Measurements from ENCODE around the gene RLF.

Gene RLF

DNA sequence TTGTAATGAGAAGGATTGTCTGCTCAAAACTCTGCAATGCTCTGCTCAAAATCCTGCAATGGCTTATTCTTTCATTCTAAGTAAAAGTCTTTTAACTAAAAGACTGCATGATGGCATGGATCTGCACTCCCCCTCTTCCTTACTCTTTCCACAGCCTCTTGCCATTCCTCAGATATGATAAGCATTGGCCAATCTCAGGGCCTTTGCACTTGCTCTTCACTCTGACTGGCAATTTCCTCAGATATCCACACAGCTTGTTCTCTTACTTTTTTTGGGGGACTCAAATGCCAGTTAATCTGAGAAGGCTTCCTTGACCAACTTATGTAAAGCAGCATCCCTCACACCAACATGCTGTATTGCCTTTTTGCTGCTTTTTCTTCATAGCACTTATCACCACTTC, 94.0 kb downstream of the RLF start:
- H3K27ac ChIP-seq (ENCODE audit: low read length), result no peak overlapping the region
- DNase-seq (no peak), ATAC-seq (ENCODE audit: insufficient read depth, low read depth) (no peak)
- H3K4me1 ChIP-seq (ENCODE audit: insufficient read depth, low read length), result peaks cover 32% of the 10 kb centered on the region
- H3K79me2 ChIP-seq (ENCODE audit: insufficient read depth, low read length), result peaks cover 41% of the 10 kb centered on the region
- H3K27me3 ChIP-seq (ENCODE audit: insufficient read depth, low read length, poor library complexity), result no peaks in the 10 kb centered on the region
- H3K9me3 ChIP-seq (ENCODE audit: insufficient read depth, low read length, severe bottlenecking), result no peaks in the 10 kb centered on the region
- H3K36me3 ChIP-seq (ENCODE audit: insufficient read depth, low read length), result peaks cover 10% of the 10 kb centered on the region
- H3K9ac ChIP-seq (ENCODE audit: low read depth, low read length), result no peak overlapping the region
- TF ChIP-seq, protein P1, sequence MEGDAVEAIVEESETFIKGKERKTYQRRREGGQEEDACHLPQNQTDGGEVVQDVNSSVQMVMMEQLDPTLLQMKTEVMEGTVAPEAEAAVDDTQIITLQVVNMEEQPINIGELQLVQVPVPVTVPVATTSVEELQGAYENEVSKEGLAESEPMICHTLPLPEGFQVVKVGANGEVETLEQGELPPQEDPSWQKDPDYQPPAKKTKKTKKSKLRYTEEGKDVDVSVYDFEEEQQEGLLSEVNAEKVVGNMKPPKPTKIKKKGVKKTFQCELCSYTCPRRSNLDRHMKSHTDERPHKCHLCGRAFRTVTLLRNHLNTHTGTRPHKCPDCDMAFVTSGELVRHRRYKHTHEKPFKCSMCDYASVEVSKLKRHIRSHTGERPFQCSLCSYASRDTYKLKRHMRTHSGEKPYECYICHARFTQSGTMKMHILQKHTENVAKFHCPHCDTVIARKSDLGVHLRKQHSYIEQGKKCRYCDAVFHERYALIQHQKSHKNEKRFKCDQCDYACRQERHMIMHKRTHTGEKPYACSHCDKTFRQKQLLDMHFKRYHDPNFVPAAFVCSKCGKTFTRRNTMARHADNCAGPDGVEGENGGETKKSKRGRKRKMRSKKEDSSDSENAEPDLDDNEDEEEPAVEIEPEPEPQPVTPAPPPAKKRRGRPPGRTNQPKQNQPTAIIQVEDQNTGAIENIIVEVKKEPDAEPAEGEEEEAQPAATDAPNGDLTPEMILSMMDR (IDR thresholded peaks at IDR 0.05; ENCODE audit: borderline replicate concordance, extremely low read depth, low read length, poor library complexity, severe bottlenecking), result no peak
- no peak for TF ChIP-seq EZH2 (IDR thresholded peaks at IDR 0.05; ENCODE audit: borderline replicate concordance, low read depth, low read length, severe bottlenecking)
- no peak overlapping the region for H3K4me3 ChIP-seq (ENCODE audit: low read depth in 1 of 2, low read length in 2 of 2)
- H3K4me2 ChIP-seq (ENCODE audit: insufficient read depth, low read length), result no peak overlapping the region
- H4K20me1 ChIP-seq (ENCODE audit: insufficient read depth, low read length), result no peaks in the 10 kb centered on the region
- no peak overlapping the region for H2AFZ ChIP-seq (ENCODE audit: low read depth, low read length)

DNA sequence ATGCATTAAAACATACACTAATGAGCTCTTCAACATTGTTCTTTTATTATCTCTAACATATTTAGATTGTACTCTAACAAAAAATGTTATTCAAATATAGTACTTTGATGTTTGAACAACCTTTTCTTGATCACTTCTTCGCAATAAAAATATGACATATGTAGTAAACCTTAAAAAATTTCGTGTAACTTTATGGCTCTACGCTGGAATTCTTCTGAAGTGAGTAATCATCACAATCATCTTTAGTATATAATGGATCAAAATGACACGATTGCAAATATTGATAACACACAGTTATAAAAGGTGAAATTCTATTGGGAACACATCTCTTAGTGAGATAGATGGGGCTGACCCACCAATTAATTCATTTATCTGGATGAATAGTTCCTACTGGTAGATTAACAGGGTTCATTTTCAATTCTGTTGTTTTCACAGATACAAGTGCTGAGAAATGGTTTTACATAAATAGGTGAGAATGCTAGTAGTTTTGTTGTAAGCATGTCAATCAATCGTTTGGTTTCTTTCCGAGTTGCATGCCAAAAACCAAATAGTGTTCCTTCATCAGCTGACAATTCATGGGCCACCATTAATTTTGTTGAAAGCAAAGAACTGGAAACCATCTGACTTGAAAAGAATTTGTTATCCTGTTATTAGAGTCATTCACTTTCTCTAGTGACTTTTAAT, 95.4 kb downstream of the RLF start:
- TF ChIP-seq, protein P1 (IDR thresholded peaks at IDR 0.05; ENCODE audit: borderline replicate concordance, extremely low read depth, low read length, poor library complexity, severe bottlenecking), result no peak
- TF ChIP-seq EZH2 (IDR thresholded peaks at IDR 0.05; ENCODE audit: borderline replicate concordance, low read depth, low read length, severe bottlenecking), result no peak
- no peak for ATAC-seq (ENCODE audit: insufficient read depth, low read depth)
- no peaks in the 10 kb centered on the region for H4K20me1 ChIP-seq (ENCODE audit: insufficient read depth, low read length)
- peak overlapping the region; percentile 92; the same call in 1 of the 2 replicates for H3K27ac ChIP-seq (ENCODE audit: low read length)
- peaks cover 38% of the 10 kb centered on the region for H3K4me1 ChIP-seq (ENCODE audit: insufficient read depth, low read length)
- H3K9ac ChIP-seq (ENCODE audit: low read depth, low read length), result peak overlapping the region; percentile 70
- H2AFZ ChIP-seq (ENCODE audit: low read depth, low read length), result no peak overlapping the region
- H3K4me2 ChIP-seq (ENCODE audit: insufficient read depth, low read length), result peak overlapping the region; percentile 62
- H3K36me3 ChIP-seq (ENCODE audit: insufficient read depth, low read length), result peaks cover 23% of the 10 kb centered on the region
- no peak for DNase-seq
- peaks cover 49% of the 10 kb centered on the region for H3K79me2 ChIP-seq (ENCODE audit: insufficient read depth, low read length)
- H3K27me3 ChIP-seq (ENCODE audit: insufficient read depth, low read length, poor library complexity), result no peaks in the 10 kb centered on the region
- H3K9me3 ChIP-seq (ENCODE audit: insufficient read depth, low read length, severe bottlenecking), result no peaks in the 10 kb centered on the region
- peak overlapping the region; percentile 55 to 98 for H3K4me3 ChIP-seq (ENCODE audit: low read depth in 1 of 2, low read length in 2 of 2)

DNA sequence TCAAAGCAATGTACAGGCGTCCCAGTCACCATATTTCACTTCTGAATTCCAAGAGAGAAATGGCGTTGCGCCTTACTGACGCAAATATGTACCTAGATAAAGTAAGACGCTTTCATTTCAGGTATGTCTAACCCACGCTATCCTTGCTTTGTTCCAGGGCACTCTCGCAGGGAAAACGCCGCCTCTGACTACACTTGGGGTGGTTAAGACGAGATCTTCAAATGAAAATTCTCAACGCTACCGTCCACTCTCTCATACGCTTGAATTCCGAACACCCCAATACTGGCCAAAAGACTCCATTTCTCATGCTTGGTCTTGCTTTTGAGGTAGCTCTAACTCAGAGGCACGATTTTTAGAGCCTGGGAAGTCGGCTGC, 96.1 kb downstream of the RLF start:
- peaks cover 49% of the 10 kb centered on the region for H3K79me2 ChIP-seq (ENCODE audit: insufficient read depth, low read length)
- H3K4me3 ChIP-seq (ENCODE audit: low read depth in 1 of 2, low read length in 2 of 2), result peak overlapping the region; percentile 55 to 98
- peaks cover 29% of the 10 kb centered on the region for H3K36me3 ChIP-seq (ENCODE audit: insufficient read depth, low read length)
- peak overlapping the region; percentile 62 for H3K4me2 ChIP-seq (ENCODE audit: insufficient read depth, low read length)
- H3K27ac ChIP-seq (ENCODE audit: low read length), result peak overlapping the region; percentile 92
- no peaks in the 10 kb centered on the region for H3K9me3 ChIP-seq (ENCODE audit: insufficient read depth, low read length, severe bottlenecking)
- ATAC-seq (ENCODE audit: insufficient read depth, low read depth), result peak; percentile 5; the same call in 2 of the 3 replicates
- peak overlapping the region; percentile 88 for H2AFZ ChIP-seq (ENCODE audit: low read depth, low read length)
- no peak for DNase-seq
- peak overlapping the region; percentile 70 for H3K9ac ChIP-seq (ENCODE audit: low read depth, low read length)
- TF ChIP-seq EZH2 (IDR thresholded peaks at IDR 0.05; ENCODE audit: borderline replicate concordance, low read depth, low read length, severe bottlenecking), result no peak
- TF ChIP-seq, protein P1 (IDR thresholded peaks at IDR 0.05; ENCODE audit: borderline replicate concordance, extremely low read depth, low read length, poor library complexity, severe bottlenecking), result no peak
- peaks cover 38% of the 10 kb centered on the region for H3K4me1 ChIP-seq (ENCODE audit: insufficient read depth, low read length)
- no peaks in the 10 kb centered on the region for H4K20me1 ChIP-seq (ENCODE audit: insufficient read depth, low read length)
- no peaks in the 10 kb centered on the region for H3K27me3 ChIP-seq (ENCODE audit: insufficient read depth, low read length, poor library complexity)

Data from DND-41 (cell line).